Fibroblast of the aortic adventitia (primary cell): ENCODE measurements around the gene EPN3. TPM values are rescaled to one million over a fixed set of nuclear protein-coding genes. Genes with fewer than 3 reads are reported as not detected.

ENCODE experiments used
- DNase-seq: peaks from one replicate; pipeline ENCODE4 v3.0.0-alpha.2; 2010; ENCODE audit warnings: low read depth
- H3K4me3 ChIP-seq: 2 replicates; pipeline ENCODE4 v1.5.1; 2011; ENCODE audit warnings: low read depth, mild to moderate bottlenecking, control low read depth, low read length, moderate library complexity
- CTCF ChIP-seq: IDR thresholded peaks from 2 replicates; pipeline ENCODE4 v1.5.1; 2011; ENCODE audit warnings: mild to moderate bottlenecking, low read length, control low read depth, inconsistent platforms; ENCODE audit not compliant: insufficient read depth
- total RNA-seq: library from RNA; depleted of rRNA; stranded (reverse); fragments of >200 nt; gene quantifications from 2 replicates; pipeline ENCODE4 v1.2.3, GENCODE V29; 2012; ENCODE audit warnings: low replicate concordance

The EPN3 gene
- total RNA-seq, 1 donor = not detected

GRCh38 chr17:50589095-50589705 lies 56.7 kb downstream of the EPN3 start:
- peak; percentile 31 for DNase-seq
- no peak for TF ChIP-seq CTCF
- no peak overlapping the region for H3K4me3 ChIP-seq

- DNase-seq = no peak
- no peak for TF ChIP-seq CTCF
- H3K4me3 ChIP-seq = no peak overlapping the region
Measured at GRCh38 chr17:50590946-50591737, 58.6 kb downstream of the EPN3 start.

- DNase-seq = no peak
- H3K4me3 ChIP-seq = no peak overlapping the region
- no peak for TF ChIP-seq CTCF
Measured at GRCh38 chr17:50593321-50593720, 60.8 kb downstream of the EPN3 start.

Other genes with a start within 250 kb of the EPN3 start
- 16.3 and 33.9 TPM in 2 replicates for gene XYLT2, start 186.6 kb upstream of the EPN3 start, total RNA-seq
- 64.3 and 77.3 TPM in 2 replicates for gene MRPL27, start 159.6 kb upstream of the EPN3 start, total RNA-seq
- 9.1 TPM in 1 of 2 replicates, not detected in the other for gene EME1, start 159.5 kb upstream of the EPN3 start, total RNA-seq
- 60.3 and 126 TPM in 2 replicates for gene LRRC59, start 135.2 kb upstream of the EPN3 start, total RNA-seq
- gene ACSF2, start 106.5 kb upstream of the EPN3 start, total RNA-seq = 15.7 and 273 TPM in 2 replicates
- not detected in 2 replicates for gene CHAD, start 63.9 kb upstream of the EPN3 start, total RNA-seq
- gene RSAD1, start 53.9 kb upstream of the EPN3 start, total RNA-seq = 25.8 and 35.4 TPM in 2 replicates
- 0.99 and 1.7 TPM in 2 replicates for gene MYCBPAP, start 24.3 kb upstream of the EPN3 start, total RNA-seq
- gene SPATA20, start 14.4 kb downstream of the EPN3 start, total RNA-seq = 49.9 and 63.6 TPM in 2 replicates
- gene CACNA1G, start 28.0 kb downstream of the EPN3 start, total RNA-seq = 0.41 and 1.8 TPM in 2 replicates
- gene ABCC3, start 102.1 kb downstream of the EPN3 start, total RNA-seq = 1.4 and 12.5 TPM in 2 replicates
- 36.1 and 51.6 TPM in 2 replicates for gene ANKRD40, start 175.2 kb downstream of the EPN3 start, total RNA-seq
- 30.2 and 125 TPM in 2 replicates for gene LUC7L3, start 186.9 kb downstream of the EPN3 start, total RNA-seq
- gene ANKRD40CL, start 234.8 kb downstream of the EPN3 start, total RNA-seq = not detected in 2 replicates